Measurements from ENCODE around the gene AGRN.

- no peak for TF ChIP-seq POLR2A (IDR thresholded peaks at IDR 0.05)
- TF ChIP-seq CTCF (IDR thresholded peaks at IDR 0.05) = no peak
These were observed 20.4 kb downstream of the AGRN start for GRCh38 chr1:1040004-1040991.

Data from suprapubic skin (tissue), 3 donors.